ENCODE data around the gene IFT25. TPM values are rescaled to one million over a fixed set of nuclear protein-coding genes. Genes with fewer than 3 reads are reported as not detected.

Gene IFT25
- total and polyA plus RNA-seq, 2 of the 13 experiments (the other 11 are each of a cell fraction or from before 2014, with no cell fraction given), result 19.7 to 48.0 TPM

DNA sequence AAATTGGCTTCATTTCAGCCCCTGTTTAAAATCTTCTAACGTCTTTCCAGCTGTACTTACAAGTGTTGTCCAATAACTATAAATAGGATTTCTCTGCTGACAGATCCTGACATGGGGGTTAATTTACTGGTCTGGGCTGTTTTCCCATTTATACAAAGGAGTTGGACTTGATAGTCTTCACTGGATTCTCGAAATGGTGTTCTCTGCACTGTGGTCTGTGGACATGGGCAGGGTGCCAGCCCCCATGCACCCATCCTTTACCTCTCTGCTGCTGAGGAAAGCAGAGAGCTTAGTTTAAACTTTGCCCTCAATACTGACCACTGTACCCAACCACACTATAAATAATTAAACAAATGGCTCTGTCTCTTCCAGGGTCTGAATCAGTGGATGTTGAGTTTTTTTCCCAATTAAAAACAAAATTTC lies 46.3 kb downstream of the IFT25 start (continued):
- no peak; the same call in 1 of the 2 replicates for TF ChIP-seq ZNF646 (CRISPR knock-in tag; IDR thresholded peaks at IDR 0.05)
- no peak for TF ChIP-seq THAP9 (CRISPR knock-in tag; IDR thresholded peaks at IDR 0.05; ENCODE audit: borderline replicate concordance)
- 0 out of 2 replicates have a peak, but pooled peaks have one; percentile 12 for TF ChIP-seq CREM (IDR thresholded peaks at IDR 0.05)
- no peak for TF ChIP-seq CREM (CRISPR knock-in tag; IDR thresholded peaks at IDR 0.05)
- TF ChIP-seq, protein P1, sequence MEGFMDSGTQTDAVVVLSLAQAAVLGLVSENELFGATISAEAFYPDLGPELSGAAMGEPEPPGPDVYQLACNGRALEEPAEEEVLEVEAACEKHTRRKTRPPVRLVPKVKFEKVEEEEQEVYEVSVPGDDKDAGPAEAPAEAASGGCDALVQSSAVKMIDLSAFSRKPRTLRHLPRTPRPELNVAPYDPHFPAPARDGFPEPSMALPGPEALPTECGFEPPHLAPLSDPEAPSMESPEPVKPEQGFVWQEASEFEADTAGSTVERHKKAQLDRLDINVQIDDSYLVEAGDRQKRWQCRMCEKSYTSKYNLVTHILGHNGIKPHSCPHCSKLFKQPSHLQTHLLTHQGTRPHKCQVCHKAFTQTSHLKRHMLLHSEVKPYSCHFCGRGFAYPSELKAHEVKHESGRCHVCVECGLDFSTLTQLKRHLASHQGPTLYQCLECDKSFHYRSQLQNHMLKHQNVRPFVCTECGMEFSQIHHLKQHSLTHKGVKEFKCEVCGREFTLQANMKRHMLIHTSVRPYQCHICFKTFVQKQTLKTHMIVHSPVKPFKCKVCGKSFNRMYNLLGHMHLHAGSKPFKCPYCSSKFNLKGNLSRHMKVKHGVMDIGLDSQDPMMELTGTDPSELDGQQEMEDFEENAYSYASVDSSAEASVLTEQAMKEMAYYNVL (CRISPR knock-in tag; IDR thresholded peaks at IDR 0.05; ENCODE audit: borderline replicate concordance), result peak; percentile 67; the same call in 1 of the 2 replicates
- TF ChIP-seq HDAC2 (CRISPR knock-in tag; IDR thresholded peaks at IDR 0.05), result peak; percentile 49; the same call in 1 of the 2 replicates
- peak; percentile 92 for TF ChIP-seq ZNF205 (CRISPR knock-in tag; IDR thresholded peaks at IDR 0.05)
- 0 out of 2 replicates have a peak, but pooled peaks have one; percentile 7 for TF ChIP-seq ZNF547 (CRISPR knock-in tag; IDR thresholded peaks at IDR 0.05)
- TF ChIP-seq, protein P2, sequence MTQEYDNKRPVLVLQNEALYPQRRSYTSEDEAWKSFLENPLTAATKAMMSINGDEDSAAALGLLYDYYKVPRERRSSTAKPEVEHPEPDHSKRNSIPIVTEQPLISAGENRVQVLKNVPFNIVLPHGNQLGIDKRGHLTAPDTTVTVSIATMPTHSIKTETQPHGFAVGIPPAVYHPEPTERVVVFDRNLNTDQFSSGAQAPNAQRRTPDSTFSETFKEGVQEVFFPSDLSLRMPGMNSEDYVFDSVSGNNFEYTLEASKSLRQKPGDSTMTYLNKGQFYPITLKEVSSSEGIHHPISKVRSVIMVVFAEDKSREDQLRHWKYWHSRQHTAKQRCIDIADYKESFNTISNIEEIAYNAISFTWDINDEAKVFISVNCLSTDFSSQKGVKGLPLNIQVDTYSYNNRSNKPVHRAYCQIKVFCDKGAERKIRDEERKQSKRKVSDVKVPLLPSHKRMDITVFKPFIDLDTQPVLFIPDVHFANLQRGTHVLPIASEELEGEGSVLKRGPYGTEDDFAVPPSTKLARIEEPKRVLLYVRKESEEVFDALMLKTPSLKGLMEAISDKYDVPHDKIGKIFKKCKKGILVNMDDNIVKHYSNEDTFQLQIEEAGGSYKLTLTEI (CRISPR knock-in tag; conservative IDR thresholded peaks at IDR 0.05), result no peak
- TF ChIP-seq HNF1A (IDR thresholded peaks at IDR 0.05; ENCODE audit: low read depth), result peak; percentile 22; the same call in 1 of the 2 replicates
- TF ChIP-seq HNF1A (CRISPR knock-in tag; IDR thresholded peaks at IDR 0.05; ENCODE audit: borderline replicate concordance), result peak; percentile 37; the same call in 1 of the 2 replicates

Data from HepG2 (cell line).